ENCODE data around the gene SMYD3. TPM values are rescaled to one million over a fixed set of nuclear protein-coding genes. Genes with fewer than 3 reads are reported as not detected.

Gene SMYD3
- total and polyA plus RNA-seq, 10 of the 15 experiments (the other 5 are each of a cell fraction or from before 2014, with no cell fraction given), result 18.3 to 54.0 (median 24.8) TPM

DNA sequence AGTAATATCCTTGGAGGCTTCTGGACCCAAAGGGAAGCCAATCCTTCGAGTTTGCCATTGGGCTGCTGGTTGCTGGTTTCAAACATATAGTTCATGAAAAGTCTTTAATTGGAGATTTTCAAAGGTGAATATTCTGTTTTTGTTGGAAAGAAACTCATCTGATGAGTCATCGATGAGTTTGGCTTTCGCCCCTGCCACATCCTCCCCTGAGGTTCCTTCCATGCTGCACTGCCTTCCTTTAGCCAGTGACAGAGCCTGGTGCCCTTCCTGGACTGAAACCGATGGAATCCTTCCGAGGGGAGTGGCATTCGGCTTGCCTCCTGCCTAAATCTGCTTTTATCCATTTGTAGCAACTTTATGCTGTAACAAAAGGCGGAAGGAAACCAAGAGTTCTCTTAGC lies 802.3 kb downstream of the SMYD3 start:
- ChIA-PET RAD21 (ENCODE audit: unreplicated experiment) (no interaction called here), SMC1A (ENCODE audit: uncharacterized antibody, unreplicated experiment) (no interaction called here), CTCF (no interaction called here), POLR2A (interaction anchor here (0.6 kb wide), 1 partner anchor 238 kb away, joined by 3 read pairs; no protein-coding TSS in a partner anchor)
- 41% methylated on average over 7 of the region's 7 CpGs for WGBS (ENCODE audit: insufficient coverage, insufficient replicate concordance, low lambda C conversion rate, missing lambda C conversion rate)
- Histone ChIP-seq H3K9me3 (replicated peaks; ENCODE audit: control insufficient read depth, insufficient read depth, low read length) (no peaks in the 10 kb centered on the region), H2AFZ (ENCODE audit: control insufficient read depth, low read depth, low read length) (no peak overlapping the region), H3K4me3 (no peak overlapping the region), H3K27me3 (replicated peaks in 1 of 2; ENCODE audit: control insufficient read depth in 2 of 2, insufficient read depth in 2 of 2, low read length in 1 of 2) (no peaks in the 10 kb centered on the region), H3K9ac (ENCODE audit: control insufficient read depth, insufficient read depth, low read length) (no peak overlapping the region), H3K36me3 (ENCODE audit: control insufficient read depth in 2 of 2, insufficient read depth in 2 of 2, low read length in 1 of 2) (no peaks in the 10 kb centered on the region; a peak in 2 of 4 replicates), H3K79me2 (ENCODE audit: control insufficient read depth, insufficient read depth, low read length) (no peaks in the 10 kb centered on the region), H3K4me1 (ENCODE audit: control insufficient read depth, insufficient read depth, low read length) (no peaks in the 10 kb centered on the region), H4K20me1 (ENCODE audit: control insufficient read depth, insufficient read depth) (no peaks in the 10 kb centered on the region; the same call in 1 of the 2 replicates), H3K4me2 (ENCODE audit: control insufficient read depth, insufficient read depth) (no peak overlapping the region), H3K27ac (ENCODE audit: control insufficient read depth, insufficient read depth) (no peak overlapping the region)
- in situ Hi-C loops (cut with MboI), result no loop called here
- no TSS peak for BruUV-seq (replicated peaks)
- no peak for TF ChIP-seq SREBF2 (IDR thresholded peaks at IDR 0.05; ENCODE audit: low read length)
- no peak for TF ChIP-seq SMC3 (IDR thresholded peaks at IDR 0.05; ENCODE audit: borderline replicate concordance, low read length)
- TF ChIP-seq LARP7 (IDR thresholded peaks at IDR 0.05), result no peak
- TF ChIP-seq ESRRA (IDR thresholded peaks at IDR 0.05; ENCODE audit: low read length), result no peak
- no peak for TF ChIP-seq CHD1 (IDR thresholded peaks at IDR 0.05; ENCODE audit: low read depth, low read length)
- no peak for TF ChIP-seq MYC (IDR thresholded peaks at IDR 0.05; ENCODE audit: insufficient read depth, insufficient read length, insufficient replicate concordance, low read length, severe bottlenecking)
- no peak for TF ChIP-seq HCFC1 (IDR thresholded peaks at IDR 0.05; ENCODE audit: low read length)
- no peak for TF ChIP-seq ETV6 (conservative IDR thresholded peaks at IDR 0.05 in 1 of 2, IDR thresholded peaks at IDR 0.05 in 1 of 2; ENCODE audit: borderline replicate concordance in 1 of 2, low read depth in 1 of 2)
- no peak for TF ChIP-seq HDAC6 (IDR thresholded peaks at IDR 0.05; ENCODE audit: unreplicated experiment)
- no peak for TF ChIP-seq RBBP5 (conservative IDR thresholded peaks at IDR 0.05)
- TF ChIP-seq NR2F1 (conservative IDR thresholded peaks at IDR 0.05), result no peak
- no peak for TF ChIP-seq TAF1 (IDR thresholded peaks at IDR 0.05; ENCODE audit: borderline replicate concordance, low read depth, low read length)
- TF ChIP-seq TCF12 (IDR thresholded peaks at IDR 0.05; ENCODE audit: low read depth, low read length), result no peak
- no peak for TF ChIP-seq SMARCA5 (IDR thresholded peaks at IDR 0.05)
- TF ChIP-seq, protein P1, sequence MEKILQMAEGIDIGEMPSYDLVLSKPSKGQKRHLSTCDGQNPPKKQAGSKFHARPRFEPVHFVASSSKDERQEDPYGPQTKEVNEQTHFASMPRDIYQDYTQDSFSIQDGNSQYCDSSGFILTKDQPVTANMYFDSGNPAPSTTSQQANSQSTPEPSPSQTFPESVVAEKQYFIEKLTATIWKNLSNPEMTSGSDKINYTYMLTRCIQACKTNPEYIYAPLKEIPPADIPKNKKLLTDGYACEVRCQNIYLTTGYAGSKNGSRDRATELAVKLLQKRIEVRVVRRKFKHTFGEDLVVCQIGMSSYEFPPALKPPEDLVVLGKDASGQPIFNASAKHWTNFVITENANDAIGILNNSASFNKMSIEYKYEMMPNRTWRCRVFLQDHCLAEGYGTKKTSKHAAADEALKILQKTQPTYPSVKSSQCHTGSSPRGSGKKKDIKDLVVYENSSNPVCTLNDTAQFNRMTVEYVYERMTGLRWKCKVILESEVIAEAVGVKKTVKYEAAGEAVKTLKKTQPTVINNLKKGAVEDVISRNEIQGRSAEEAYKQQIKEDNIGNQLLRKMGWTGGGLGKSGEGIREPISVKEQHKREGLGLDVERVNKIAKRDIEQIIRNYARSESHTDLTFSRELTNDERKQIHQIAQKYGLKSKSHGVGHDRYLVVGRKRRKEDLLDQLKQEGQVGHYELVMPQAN (conservative IDR thresholded peaks at IDR 0.05), result no peak
- FAIRE-seq (no peak), DNase-seq (ENCODE audit: low read depth, low spot score) (no peak), ATAC-seq (no peak)
- intact Hi-C loops (cut with micrococcal nuclease; ENCODE audit: unreplicated experiment), result loop anchor here (10.0 kb wide), 1 partner anchor 300 kb away; no protein-coding TSS in a partner anchor
